Loucy (cell line): Measurements from ENCODE around the gene USH1C.
A peak's percentile ranks its signal among the peaks of the same experiment; 100 is the strongest.

Source experiments
- H2AFZ ChIP-seq: fragments of 200-600 bp; sonication (generic); 2 replicates; pipeline ENCODE4 v1.6.0; 2016; ENCODE audit warnings: antibody characterized with exemption, mild to moderate bottlenecking, low read length, moderate library complexity
- H3F3A ChIP-seq: fragments of 200-600 bp; 2 replicates; pipeline ENCODE4 v1.6.0; 2016; ENCODE audit warnings: antibody characterized with exemption, low read depth, mild to moderate bottlenecking
- H3K27me3 ChIP-seq: fragments of 200-600 bp; sonication (generic); 2 replicates; pipeline ENCODE4 v1.6.1; 2014; ENCODE audit warnings: low read length, mild to moderate bottlenecking; ENCODE audit not compliant: insufficient read depth, poor library complexity, severe bottlenecking
- H3K36me3 ChIP-seq: fragments of 200-600 bp; sonication (generic); 2 replicates; pipeline ENCODE4 v1.6.1; 2016; ENCODE audit warnings: low read length; ENCODE audit not compliant: insufficient read depth
- H3K4me1 ChIP-seq: fragments of 200-600 bp; sonication (generic); 2 replicates; pipeline ENCODE4 v1.5.1; 2014; ENCODE audit warnings: low read length, mild to moderate bottlenecking; ENCODE audit not compliant: insufficient read depth, poor library complexity, severe bottlenecking
- H3K4me2 ChIP-seq: fragments of 200-600 bp; sonication (generic); 2 replicates; pipeline ENCODE4 v1.6.0; 2014; ENCODE audit warnings: antibody characterized with exemption, low read length, low read depth, mild to moderate bottlenecking; ENCODE audit not compliant: poor library complexity, severe bottlenecking
- H3K4me3 ChIP-seq: fragments of 200-600 bp; sonication (generic); 2 replicates; pipeline ENCODE4 v1.5.1; 2014; ENCODE audit warnings: low read length, mild to moderate bottlenecking, mixed read lengths; ENCODE audit not compliant: poor library complexity, severe bottlenecking
- H3K79me2 ChIP-seq: fragments of 200-600 bp; sonication (generic); 2 replicates; pipeline ENCODE4 v1.6.1; 2014; ENCODE audit warnings: low read length; ENCODE audit not compliant: insufficient read depth
- H3K9ac ChIP-seq: fragments of 200-600 bp; sonication (generic); 2 replicates; pipeline ENCODE4 v1.6.0; 2014; ENCODE audit warnings: mild to moderate bottlenecking, low read depth, low read length, moderate library complexity; ENCODE audit not compliant: poor library complexity, severe bottlenecking
- H3K9me2 ChIP-seq: fragments of 200-600 bp; sonication (generic); replicated peaks from 2 replicates; pipeline ENCODE4 v1.6.1; 2016; ENCODE audit warnings: low read depth, low read length, mixed read lengths
- H3K9me3 ChIP-seq: fragments of 200-600 bp; sonication (generic); 2 replicates; pipeline ENCODE4 v1.6.1; 2014; ENCODE audit warnings: mild to moderate bottlenecking, antibody characterized with exemption, low read length, low read depth; ENCODE audit not compliant: insufficient read depth
- H4K20me1 ChIP-seq: fragments of 200-600 bp; sonication (generic); 2 replicates; pipeline ENCODE4 v1.6.0; 2014; ENCODE audit warnings: antibody characterized with exemption, low read length, mild to moderate bottlenecking; ENCODE audit not compliant: insufficient read depth, poor library complexity, severe bottlenecking
- CTCF ChIP-seq: fragments of 200-600 bp; sonication (generic); conservative IDR thresholded peaks from 2 replicates; pipeline ENCODE4 v1.5.1; 2014; ENCODE audit warnings: mild to moderate bottlenecking, antibody characterized with exemption, low read length
- EZH2phosphoT487 ChIP-seq: fragments of 200-600 bp; IDR thresholded peaks from 2 replicates; pipeline ENCODE4 v1.6.1; 2018; ENCODE audit warnings: antibody characterized with exemption, mild to moderate bottlenecking, moderate library complexity, borderline replicate concordance

The USH1C gene

GRCh38 chr11:17564687-17565042, 20.4 kb upstream of the USH1C start:
- Histone ChIP-seq H3K79me2 (no peaks in the 10 kb centered on the region), H3K9me2 (no peaks in the 10 kb centered on the region), H2AFZ (no peak overlapping the region), H3K27me3 (no peaks in the 10 kb centered on the region), H3F3A (no peaks in the 10 kb centered on the region), H4K20me1 (no peaks in the 10 kb centered on the region), H3K9me3 (no peaks in the 10 kb centered on the region), H3K4me2 (no peak overlapping the region), H3K36me3 (no peaks in the 10 kb centered on the region), H3K4me1 (peaks cover 5% of the 10 kb centered on the region), H3K4me3 (no peak overlapping the region), H3K9ac (no peak overlapping the region)
- peak; percentile 57 for TF ChIP-seq CTCF
- no peak for TF ChIP-seq EZH2phosphoT487

- no peaks in the 10 kb centered on the region for H3K79me2 ChIP-seq
- H3K36me3 ChIP-seq, result no peaks in the 10 kb centered on the region
- H3K9me2 ChIP-seq, result no peaks in the 10 kb centered on the region
- H3K9me3 ChIP-seq, result no peaks in the 10 kb centered on the region
- H3K4me3 ChIP-seq, result no peak overlapping the region
- H3F3A ChIP-seq, result no peaks in the 10 kb centered on the region
- H2AFZ ChIP-seq, result no peak overlapping the region
- H3K4me2 ChIP-seq, result no peak overlapping the region
- no peak overlapping the region for H3K9ac ChIP-seq
- H4K20me1 ChIP-seq, result no peaks in the 10 kb centered on the region
- peaks cover 5% of the 10 kb centered on the region for H3K4me1 ChIP-seq
- H3K27me3 ChIP-seq, result no peaks in the 10 kb centered on the region
- no peak for TF ChIP-seq CTCF
- no peak for TF ChIP-seq EZH2phosphoT487
Measured at GRCh38 chr11:17563961-17564686, 19.9 kb upstream of the USH1C start.

GRCh38 chr11:17563231-17563646, 19.0 kb upstream of the USH1C start:
- Histone ChIP-seq H3F3A (no peaks in the 10 kb centered on the region), H4K20me1 (no peaks in the 10 kb centered on the region), H3K36me3 (no peaks in the 10 kb centered on the region), H2AFZ (no peak overlapping the region), H3K27me3 (no peaks in the 10 kb centered on the region), H3K4me1 (peaks cover under 1% of the 10 kb centered on the region), H3K4me3 (no peak overlapping the region), H3K9me2 (no peaks in the 10 kb centered on the region), H3K79me2 (no peaks in the 10 kb centered on the region), H3K9ac (no peak overlapping the region), H3K4me2 (no peak overlapping the region), H3K9me3 (no peaks in the 10 kb centered on the region)
- TF ChIP-seq CTCF (0 out of 2 replicates have a peak, but pooled peaks have one; percentile 14), EZH2phosphoT487 (no peak)
